Cardiac muscle cell (in vitro differentiated cells and primary cell): ENCODE measurements around the gene UTP11. TPM values are rescaled to one million over a fixed set of nuclear protein-coding genes. Genes with fewer than 3 reads are reported as not detected.

Experiments
- DNase-seq, 2 donors: peaks; one replicate each; pipeline versions ENCODE4 v3.0.0 to v3.0.0-alpha.2; 2010 to 2017; ENCODE audit warnings: low read depth in 1 of 2, low spot score in 1 of 2
- H3K27ac ChIP-seq: fragments of 200-600 bp; sonication (generic); 2 replicates; pipeline ENCODE4 v1.5.1; 2016
- H3K27me3 ChIP-seq: fragments of 200-600 bp; sonication (generic); 2 replicates; pipeline ENCODE4 v1.6.0; 2016; ENCODE audit warnings: control low read depth
- H3K36me3 ChIP-seq: fragments of 200-600 bp; sonication (generic); 2 replicates; pipeline ENCODE4 v1.5.1; 2016; ENCODE audit warnings: control low read depth
- H3K4me1 ChIP-seq: fragments of 200-600 bp; sonication (generic); 2 replicates; pipeline ENCODE4 v1.8.1; 2017; ENCODE audit warnings: low read depth, mild to moderate bottlenecking, mixed run types
- H3K4me3 ChIP-seq: fragments of 200-600 bp; sonication (generic); 2 replicates; pipeline ENCODE4 v1.5.1; 2016; ENCODE audit warnings: mild to moderate bottlenecking
- H3K9me3 ChIP-seq: fragments of 200-600 bp; sonication (generic); 2 replicates; pipeline ENCODE4 v1.5.1; 2017; ENCODE audit warnings: low read depth, mild to moderate bottlenecking, control low read depth
- polyA plus RNA-seq: library from polyadenylated mRNA; unstranded; fragments of >200 nt; fragmentation: Nextera tagmentation; extraction: Ambion mirVana; gene quantifications from 2 replicates; pipeline ENCODE4 v1.2.1, GENCODE V29; 2016
- total RNA-seq: library from RNA; depleted of rRNA; stranded (reverse); fragments of >200 nt; gene quantifications from 2 replicates; pipeline ENCODE4 v1.2.3, GENCODE V29; 2016
- TF ChIP-seq, protein P1 (sequence below): IDR thresholded peaks from 2 replicates; pipeline ENCODE4 v1.5.1; 2012; ENCODE audit warnings: low read depth, mild to moderate bottlenecking, low read length

UTP11 gene
- total and polyA plus RNA-seq, 2 experiments from 2014 or later, result 57.0 to 57.7 TPM

- no peak for DNase-seq
- H3K4me1 ChIP-seq, result no peaks in the 10 kb centered on the region
- TF ChIP-seq, protein P1, sequence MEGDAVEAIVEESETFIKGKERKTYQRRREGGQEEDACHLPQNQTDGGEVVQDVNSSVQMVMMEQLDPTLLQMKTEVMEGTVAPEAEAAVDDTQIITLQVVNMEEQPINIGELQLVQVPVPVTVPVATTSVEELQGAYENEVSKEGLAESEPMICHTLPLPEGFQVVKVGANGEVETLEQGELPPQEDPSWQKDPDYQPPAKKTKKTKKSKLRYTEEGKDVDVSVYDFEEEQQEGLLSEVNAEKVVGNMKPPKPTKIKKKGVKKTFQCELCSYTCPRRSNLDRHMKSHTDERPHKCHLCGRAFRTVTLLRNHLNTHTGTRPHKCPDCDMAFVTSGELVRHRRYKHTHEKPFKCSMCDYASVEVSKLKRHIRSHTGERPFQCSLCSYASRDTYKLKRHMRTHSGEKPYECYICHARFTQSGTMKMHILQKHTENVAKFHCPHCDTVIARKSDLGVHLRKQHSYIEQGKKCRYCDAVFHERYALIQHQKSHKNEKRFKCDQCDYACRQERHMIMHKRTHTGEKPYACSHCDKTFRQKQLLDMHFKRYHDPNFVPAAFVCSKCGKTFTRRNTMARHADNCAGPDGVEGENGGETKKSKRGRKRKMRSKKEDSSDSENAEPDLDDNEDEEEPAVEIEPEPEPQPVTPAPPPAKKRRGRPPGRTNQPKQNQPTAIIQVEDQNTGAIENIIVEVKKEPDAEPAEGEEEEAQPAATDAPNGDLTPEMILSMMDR, result no peak
- H3K4me3 ChIP-seq, result no peak overlapping the region
- H3K36me3 ChIP-seq, result peaks cover 57% of the 10 kb centered on the region
- H3K9me3 ChIP-seq, result no peaks in the 10 kb centered on the region
- no peak overlapping the region for H3K27ac ChIP-seq
- H3K27me3 ChIP-seq, result no peaks in the 10 kb centered on the region
Observed at GRCh38 chr1:37978541-37978940, 34.0 kb upstream of the UTP11 start.

DNA sequence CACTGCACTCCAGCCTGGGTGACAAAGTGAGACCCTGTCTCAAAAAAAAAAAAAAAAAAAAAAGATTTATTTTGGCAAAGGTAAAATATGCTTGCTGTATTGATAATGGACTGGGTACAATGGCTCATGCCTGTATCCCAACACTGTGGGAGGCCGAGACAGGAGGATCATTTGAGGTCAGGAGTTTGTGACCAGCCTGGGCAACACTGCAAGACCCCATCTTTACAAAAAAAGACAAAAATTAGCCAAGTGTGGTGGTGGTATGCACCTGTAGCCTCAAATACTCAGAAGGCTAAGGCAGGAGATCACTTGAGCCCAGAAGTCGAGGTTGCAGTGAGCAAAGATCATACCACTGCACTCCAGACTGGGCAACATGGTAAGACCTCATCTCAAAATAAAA lies 29.0 kb upstream of the UTP11 start:
- H3K27me3 ChIP-seq, result no peaks in the 10 kb centered on the region
- H3K4me1 ChIP-seq, result peaks cover 1% of the 10 kb centered on the region
- DNase-seq, result no peak
- H3K36me3 ChIP-seq, result peaks cover 67% of the 10 kb centered on the region
- TF ChIP-seq, protein P1, result no peak
- H3K9me3 ChIP-seq, result no peaks in the 10 kb centered on the region
- H3K4me3 ChIP-seq, result no peak overlapping the region
- H3K27ac ChIP-seq, result no peak overlapping the region

DNA sequence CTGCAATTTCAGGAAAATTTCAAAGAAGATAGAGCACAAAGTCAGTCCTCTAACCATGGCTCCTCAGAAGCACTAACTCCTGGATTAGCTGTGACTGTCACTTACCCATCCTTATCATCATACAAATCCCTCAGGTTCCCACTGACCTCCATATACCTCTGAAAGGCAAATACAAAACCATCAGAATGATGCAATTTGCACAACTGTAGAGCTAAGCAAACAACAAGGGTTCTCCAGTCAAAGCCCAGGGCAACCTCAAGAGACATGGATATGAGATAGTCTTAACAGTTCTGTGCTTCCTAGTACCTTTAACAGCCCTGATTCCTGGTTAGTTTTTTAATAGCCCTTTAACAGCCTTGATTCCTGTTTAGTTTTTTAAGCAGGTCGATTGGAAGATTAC lies 24.9 kb upstream of the UTP11 start:
- DNase-seq, result no peak
- Histone ChIP-seq H3K9me3 (no peaks in the 10 kb centered on the region), H3K4me3 (no peak overlapping the region), H3K27ac (no peak overlapping the region), H3K36me3 (peaks cover 35% of the 10 kb centered on the region), H3K27me3 (no peaks in the 10 kb centered on the region), H3K4me1 (peaks cover 6% of the 10 kb centered on the region)
- TF ChIP-seq, protein P1, result no peak

- peak overlapping the region; percentile 63 for H3K27ac ChIP-seq
- H3K27me3 ChIP-seq, result no peaks in the 10 kb centered on the region
- peak overlapping the region; percentile 82 for H3K4me3 ChIP-seq
- TF ChIP-seq, protein P1, result no peak
- no peaks in the 10 kb centered on the region for H3K9me3 ChIP-seq
- H3K36me3 ChIP-seq, result peaks cover 24% of the 10 kb centered on the region
- H3K4me1 ChIP-seq, result peaks cover 6% of the 10 kb centered on the region
- DNase-seq, result peak; percentile 38 to 46
Observed at GRCh38 chr1:37989361-37989930, 23.1 kb upstream of the UTP11 start.

- Histone ChIP-seq H3K4me3 (peak overlapping the region; percentile 19), H3K27ac (peak overlapping the region; percentile 13), H3K36me3 (no peaks in the 10 kb centered on the region), H3K4me1 (peaks cover 7% of the 10 kb centered on the region), H3K9me3 (no peaks in the 10 kb centered on the region), H3K27me3 (no peaks in the 10 kb centered on the region)
- TF ChIP-seq, protein P1, result no peak
- no peak for DNase-seq
Observed at GRCh38 chr1:37994886-37995566, 17.5 kb upstream of the UTP11 start.
